ENCODE measurements around the gene SNAPC4. TPM values are rescaled to one million over a fixed set of nuclear protein-coding genes. Genes with fewer than 3 reads are reported as not detected.

Gene SNAPC4
- total RNA-seq, 1 donor from 2014 or later, result 9.4 TPM

GRCh38 chr9:136436055-136436634, 36.2 kb upstream of the SNAPC4 start:
- intact Hi-C loops (cut with DNase I), result no loop called here
- H3K27ac ChIP-seq, result no peak overlapping the region
- no peaks in the 10 kb centered on the region for H3K9me3 ChIP-seq
- peaks cover 13 to 23% of the 10 kb centered on the region in 2 donors for H3K36me3 ChIP-seq
- no peaks in the 10 kb centered on the region for H3K27me3 ChIP-seq
- TF ChIP-seq CTCF (IDR thresholded peaks at IDR 0.05), result no peak
- H3K4me1 ChIP-seq, result peaks cover 14 to 15% of the 10 kb centered on the region in 2 donors
- no peak for DNase-seq (ENCODE audit: low spot score in 2 of 2)
- H3K4me3 ChIP-seq, result no peak overlapping the region

GRCh38 chr9:136434580-136435169, 34.7 kb upstream of the SNAPC4 start:
- no peak overlapping the region for H3K27ac ChIP-seq
- no peaks in the 10 kb centered on the region for H3K9me3 ChIP-seq
- no peak overlapping the region for H3K4me3 ChIP-seq
- intact Hi-C loops (cut with DNase I), result no loop called here
- H3K4me1 ChIP-seq, result peaks cover 11 to 12% of the 10 kb centered on the region in 2 donors
- H3K27me3 ChIP-seq, result no peaks in the 10 kb centered on the region
- H3K36me3 ChIP-seq, result peaks cover 16 to 27% of the 10 kb centered on the region in 2 donors
- no peak for DNase-seq (ENCODE audit: low spot score in 2 of 2)
- no peak for TF ChIP-seq CTCF (IDR thresholded peaks at IDR 0.05)

- intact Hi-C loops (cut with DNase I), result no loop called here
- TF ChIP-seq CTCF (IDR thresholded peaks at IDR 0.05), result no peak
- H3K27me3 ChIP-seq, result no peaks in the 10 kb centered on the region
- no peaks in the 10 kb centered on the region for H3K9me3 ChIP-seq
- H3K4me3 ChIP-seq, result no peak overlapping the region
- peaks cover 11 to 12% of the 10 kb centered on the region in 2 donors for H3K4me1 ChIP-seq
- no peak overlapping the region for H3K27ac ChIP-seq
- H3K36me3 ChIP-seq, result peaks cover 21 to 33% of the 10 kb centered on the region in 2 donors
- DNase-seq (ENCODE audit: low spot score in 2 of 2), result no peak
Measured at GRCh38 chr9:136433849-136434579, 34.0 kb upstream of the SNAPC4 start.

- Histone ChIP-seq H3K9me3 (no peaks in the 10 kb centered on the region), H3K27me3 (no peaks in the 10 kb centered on the region), H3K4me3 (no peak overlapping the region), H3K36me3 (peaks cover 24 to 37% of the 10 kb centered on the region in 2 donors), H3K27ac (no peak overlapping the region), H3K4me1 (peaks cover 7 to 10% of the 10 kb centered on the region in 2 donors)
- no peak for DNase-seq (ENCODE audit: low spot score in 2 of 2)
- intact Hi-C loops (cut with DNase I), result no loop called here
- no peak for TF ChIP-seq CTCF (IDR thresholded peaks at IDR 0.05)
Measured at GRCh38 chr9:136433043-136433715, 33.2 kb upstream of the SNAPC4 start.

GRCh38 chr9:136432591-136432990, 32.6 kb upstream of the SNAPC4 start:
- intact Hi-C loops (cut with DNase I), result no loop called here
- no peak for DNase-seq (ENCODE audit: low spot score in 2 of 2)
- no peak for TF ChIP-seq CTCF (IDR thresholded peaks at IDR 0.05)
- H3K4me1 ChIP-seq, result peaks cover 2 to 4% of the 10 kb centered on the region in 2 donors
- H3K9me3 ChIP-seq, result no peaks in the 10 kb centered on the region
- peaks cover 24 to 37% of the 10 kb centered on the region in 2 donors for H3K36me3 ChIP-seq
- H3K4me3 ChIP-seq, result no peak overlapping the region
- H3K27ac ChIP-seq, result no peak overlapping the region
- no peaks in the 10 kb centered on the region for H3K27me3 ChIP-seq
